WTC11 (cell line): Measurements from ENCODE around the gene APMAP. TPM values are rescaled to one million over a fixed set of nuclear protein-coding genes. Genes with fewer than 3 reads are reported as not detected.

Experiments used
- ATAC-seq: fragments of 200-7000 bp; cut with Tn5 transposase; 2 replicates; pipeline ENCODE4 v1.10.0; 2021; ENCODE audit warnings: mild to moderate bottlenecking, moderate library complexity
- CTCF ChIA-PET: fragments of 300-600 bp; sonication (Branson Sonifier 250); formaldehyde crosslinking; loops from one replicate; lab custom pipeline; 2021; ENCODE audit warnings: antibody characterized with exemption; lab: Charles Lee
- POLR2A ChIA-PET: fragments of 350-600 bp; sonication (Branson Sonifier 250); formaldehyde crosslinking; loops from one replicate; lab custom pipeline; 2021; ENCODE audit warnings: antibody characterized with exemption; lab: Charles Lee
- DNase-seq: peaks from one replicate; pipeline ENCODE4 v3.0.0; 2021; ENCODE audit warnings: low spot score
- H3K27ac Mint-ChIP-seq: 2 replicates; pipeline ENCODE4 v1.8.0; 2021; ENCODE audit warnings: mixed read lengths
- H3K27me3 Mint-ChIP-seq: 2 replicates; pipeline ENCODE4 v1.8.0; 2021; ENCODE audit warnings: low read depth, mild to moderate bottlenecking, moderate library complexity, mixed read lengths
- H3K36me3 Mint-ChIP-seq: 2 replicates; pipeline ENCODE4 v1.8.0; 2021; ENCODE audit warnings: mixed read lengths
- H3K4me1 Mint-ChIP-seq: 2 replicates; pipeline ENCODE4 v1.8.0; 2022; ENCODE audit warnings: mixed read lengths
- H3K4me3 Mint-ChIP-seq: 2 replicates; pipeline ENCODE4 v1.8.0; 2021; ENCODE audit warnings: mild to moderate bottlenecking, moderate library complexity, mixed read lengths
- H3K9me3 Mint-ChIP-seq: 2 replicates; pipeline ENCODE4 v1.8.0; 2021; ENCODE audit warnings: mixed read lengths
- AFF4 ChIP-seq: sonication (generic); formaldehyde crosslinking; IDR thresholded peaks from 2 replicates; pipeline ENCODE4 v1.8.1; 2023; ENCODE audit warnings: mild to moderate bottlenecking, missing genetic modification reagents, borderline replicate concordance
- ARID4B ChIP-seq: sonication (generic); formaldehyde crosslinking; IDR thresholded peaks from 2 replicates; pipeline ENCODE4 v1.8.0; 2023; ENCODE audit warnings: missing genetic modification reagents, mild to moderate bottlenecking, borderline replicate concordance
- ATF1 ChIP-seq: sonication (generic); formaldehyde crosslinking; IDR thresholded peaks from 2 replicates; pipeline ENCODE4 v1.8.1; 2023; ENCODE audit warnings: mild to moderate bottlenecking, moderate library complexity, missing genetic modification reagents
- ATF3 ChIP-seq: sonication (generic); formaldehyde crosslinking; conservative IDR thresholded peaks from 2 replicates; pipeline ENCODE4 v1.8.1; 2022; ENCODE audit warnings: mild to moderate bottlenecking, missing genetic modification reagents
- CTCF ChIP-seq: fragments of 200-600 bp; IDR thresholded peaks from 2 replicates; pipeline ENCODE4 v1.8.0; 2022; ENCODE audit warnings: antibody characterized with exemption
- ETV6 ChIP-seq: sonication (generic); formaldehyde crosslinking; IDR thresholded peaks from 2 replicates; pipeline ENCODE4 v1.8.1; 2022; ENCODE audit warnings: mild to moderate bottlenecking, missing genetic modification reagents
- FOXK1 ChIP-seq: sonication (generic); formaldehyde crosslinking; IDR thresholded peaks from 2 replicates; pipeline ENCODE4 v1.8.0; 2022; ENCODE audit warnings: mild to moderate bottlenecking, moderate library complexity, missing genetic modification reagents
- GRHL2 ChIP-seq: fragments of 250-450 bp; sonication (Bioruptor Pico); IDR thresholded peaks from 2 replicates; pipeline ENCODE4 v1.8.0; 2022; ENCODE audit warnings: mild to moderate bottlenecking, moderate library complexity; ENCODE audit not compliant: insufficient replicate concordance, severe bottlenecking
- HMGA2 ChIP-seq: fragments of 250-450 bp; sonication (Bioruptor Pico); IDR thresholded peaks from 2 replicates; pipeline ENCODE4 v1.4.0; 2021; ENCODE audit warnings: mild to moderate bottlenecking, moderate library complexity
- NFATC4 ChIP-seq: fragments of 250-450 bp; sonication (Bioruptor Pico); IDR thresholded peaks from 2 replicates; pipeline ENCODE4 v1.9.0; 2021; ENCODE audit warnings: mild to moderate bottlenecking
- PRDM15 ChIP-seq: sonication (generic); formaldehyde crosslinking; IDR thresholded peaks from 2 replicates; pipeline ENCODE4 v1.8.0; 2022; ENCODE audit warnings: missing genetic modification reagents
- PRRX2 ChIP-seq: fragments of 250-450 bp; sonication (Bioruptor Pico); IDR thresholded peaks from 2 replicates; pipeline ENCODE4 v1.8.0; 2021; ENCODE audit warnings: mild to moderate bottlenecking
- SMAD3 ChIP-seq: sonication (generic); formaldehyde crosslinking; IDR thresholded peaks from 2 replicates; pipeline ENCODE4 v1.8.0; 2022; ENCODE audit warnings: missing genetic modification reagents, mild to moderate bottlenecking, borderline replicate concordance
- TEAD1 ChIP-seq: sonication (generic); formaldehyde crosslinking; IDR thresholded peaks from 2 replicates; pipeline ENCODE4 v1.8.0; 2022; ENCODE audit warnings: mild to moderate bottlenecking, missing genetic modification reagents
- ZNF232 ChIP-seq: sonication (generic); formaldehyde crosslinking; IDR thresholded peaks from 2 replicates; pipeline ENCODE4 v1.8.0; 2022; ENCODE audit warnings: mild to moderate bottlenecking, missing genetic modification reagents
- ZSCAN18 ChIP-seq: fragments of 250-450 bp; sonication (Bioruptor Pico); IDR thresholded peaks from 2 replicates; pipeline ENCODE4 v2.1.2; 2022; ENCODE audit warnings: mild to moderate bottlenecking, moderate library complexity
- total RNA-seq: library from RNA; stranded (reverse); gene quantifications from 3 replicates; pipeline ENCODE4 v1.2.3, GENCODE V29; 2021

The APMAP gene
- total RNA-seq, 1 experiment from 2014 or later: 55.3 TPM

- TF ChIP-seq CTCF: no peak
- no peak for TF ChIP-seq FOXK1
- no peak for TF ChIP-seq NFATC4 (CRISPR knock-in tag)
- no peak for TF ChIP-seq ETV6 (CRISPR knock-in tag)
- TF ChIP-seq, all 79 proteins: peak for 0
Measured at GRCh38 chr20:24938498-24938897, 54.1 kb downstream of the APMAP start (continued).

- Mint-ChIP-seq H3K4me1 (no peaks in the 10 kb centered on the region), H3K9me3 (peaks cover 47% of the 10 kb centered on the region), H3K4me3 (no peak overlapping the region), H3K36me3 (peaks cover 18% of the 10 kb centered on the region), H3K27ac (no peak overlapping the region), H3K27me3 (no peaks in the 10 kb centered on the region; the same call in none of the 2 replicates)
- CTCF ChIA-PET: no interaction called here
- ATAC-seq (no peak), DNase-seq (no peak)
- POLR2A ChIA-PET: no interaction called here
- TF ChIP-seq ZSCAN18: no peak
- TF ChIP-seq HMGA2 (CRISPR knock-in tag): no peak
- TF ChIP-seq FOXK1: no peak
- no peak for TF ChIP-seq TEAD1 (CRISPR knock-in tag)
- TF ChIP-seq SMAD3 (CRISPR knock-in tag): no peak
- no peak for TF ChIP-seq ATF1 (CRISPR knock-in tag)
- TF ChIP-seq PRRX2 (CRISPR knock-in tag): no peak
- no peak for TF ChIP-seq ZNF232 (CRISPR knock-in tag)
- TF ChIP-seq AFF4 (CRISPR knock-in tag): no peak
- no peak for TF ChIP-seq ARID4B
- no peak for TF ChIP-seq ATF3 (CRISPR knock-in tag)
- no peak for TF ChIP-seq GRHL2 (CRISPR knock-in tag)
- no peak for TF ChIP-seq CTCF
- TF ChIP-seq PRDM15: no peak
Measured at GRCh38 chr20:24937579-24937978, 55.0 kb downstream of the APMAP start.
